IMR-90 (cell line): ENCODE results near the gene PLXNA4. TPM values are rescaled to one million over a fixed set of nuclear protein-coding genes. Genes with fewer than 3 reads are reported as not detected.

Experiments used
- ATAC-seq: fragments of 200-7000 bp; cut with Tn5 transposase; 2 replicates; pipeline ENCODE4 v1.9.1; 2020; ENCODE audit warnings: low read depth, mild to moderate bottlenecking, moderate library complexity
- BruUV-seq: library from RNA; stranded (reverse); fragments of 400-500 nt; replicated peaks from 2 replicates; lab custom pipeline; 2021; lab: Mats Ljungman, UMichigan
- CTCF ChIA-PET: fragments of 300-600 bp; formaldehyde crosslinking; extraction: SDS; loops from one replicate; lab custom pipeline; 2021; ENCODE audit warnings: antibody characterized with exemption; lab: Yijun Ruan, JAX
- POLR2A ChIA-PET: fragments of 300-600 bp; sonication (Branson Sonifier 250); formaldehyde crosslinking; loops from one replicate; lab custom pipeline; 2022; ENCODE audit warnings: antibody characterized with exemption; ENCODE audit not compliant: unreplicated experiment; lab: Charles Lee
- DNase-seq: peaks from one replicate; pipeline ENCODE4 v3.0.0; 2013
- H2AFZ ChIP-seq: replicated peaks from 2 replicates; pipeline ENCODE3; 2013; ENCODE audit warnings: low read length, mild to moderate bottlenecking; ENCODE audit not compliant: poor library complexity
- H2AK5ac ChIP-seq: 2 replicates; pipeline ENCODE4 v1.6.1; 2013; ENCODE audit warnings: low read depth, low read length, inconsistent platforms
- H2AK9ac ChIP-seq: replicated peaks from 2 replicates; pipeline ENCODE3; 2013; ENCODE audit warnings: mild to moderate bottlenecking, low read depth, low read length, moderate library complexity; ENCODE audit not compliant: poor library complexity
- H2BK120ac ChIP-seq: 2 replicates; pipeline ENCODE4 v1.6.1; 2013; ENCODE audit warnings: low read depth, low read length, inconsistent platforms
- H2BK15ac ChIP-seq: 3 replicates; pipeline ENCODE4 v1.6.1; 2013; ENCODE audit warnings: low read depth, low read length, inconsistent platforms
- H2BK20ac ChIP-seq: 2 replicates; pipeline ENCODE4 v1.6.1; 2013; ENCODE audit warnings: low read depth, mild to moderate bottlenecking, inconsistent platforms, low read length, moderate library complexity
- H2BK5ac ChIP-seq: 2 replicates; pipeline ENCODE4 v1.6.1; 2013; ENCODE audit warnings: mild to moderate bottlenecking, low read depth, low read length, inconsistent platforms; ENCODE audit not compliant: poor library complexity, severe bottlenecking
- H3K14ac ChIP-seq: replicated peaks from 2 replicates; pipeline ENCODE4 v1.6.1; 2013; ENCODE audit warnings: low read depth, low read length, inconsistent platforms
- H3K18ac ChIP-seq: 2 replicates; pipeline ENCODE4 v1.6.1; 2013; ENCODE audit warnings: low read depth, low read length, control low read depth
- H3K23ac ChIP-seq: 2 replicates; pipeline ENCODE4 v1.6.1; 2013; ENCODE audit warnings: low read depth, low read length, inconsistent platforms
- H3K27ac ChIP-seq: 2 replicates; pipeline ENCODE4 v1.5.1; 2013; ENCODE audit warnings: mild to moderate bottlenecking, control low read depth, low read length; ENCODE audit not compliant: insufficient read depth
- H3K27me3 ChIP-seq: 2 replicates; pipeline ENCODE4 v1.6.1; 2013; ENCODE audit warnings: low read length; ENCODE audit not compliant: control insufficient read depth, insufficient read depth
- H3K36me3 ChIP-seq: 2 replicates; pipeline ENCODE4 v1.6.1; 2013; ENCODE audit warnings: low read length, mixed read lengths; ENCODE audit not compliant: control insufficient read depth, insufficient read depth
- H3K4ac ChIP-seq: 2 replicates; pipeline ENCODE4 v1.6.1; 2013; ENCODE audit warnings: low read depth, low read length, inconsistent platforms
- H3K4me1 ChIP-seq: 2 replicates; pipeline ENCODE4 v1.6.1; 2013; ENCODE audit warnings: low read length, mixed read lengths; ENCODE audit not compliant: control insufficient read depth, insufficient read depth
- H3K4me2 ChIP-seq: 2 replicates; pipeline ENCODE4 v1.6.1; 2013; ENCODE audit warnings: low read depth, mild to moderate bottlenecking, control low read depth, low read length, moderate library complexity
- H3K4me3 ChIP-seq: 2 replicates; pipeline ENCODE4 v1.5.1; 2013; ENCODE audit warnings: low read depth, mild to moderate bottlenecking, control low read depth, low read length, moderate library complexity; ENCODE audit not compliant: insufficient read depth
- H3K56ac ChIP-seq: 2 replicates; pipeline ENCODE4 v1.6.1; 2013; ENCODE audit warnings: low read length, inconsistent platforms; ENCODE audit not compliant: insufficient read depth; ENCODE audit errors: extremely low read depth
- H3K79me1 ChIP-seq, 2 experiments: 2 replicates each; pipeline ENCODE4 v1.6.1; 2013; ENCODE audit warnings: low read length in 2 of 2, inconsistent platforms in 1 of 2, low read depth in 1 of 2
- H3K9ac ChIP-seq: 2 replicates; pipeline ENCODE4 v1.6.1; 2013; ENCODE audit warnings: low read depth, low read length, control low read depth
- H3K9me1 ChIP-seq: 2 replicates; pipeline ENCODE4 v1.6.1; 2013; ENCODE audit warnings: low read length, inconsistent platforms; ENCODE audit not compliant: insufficient read depth
- H3K9me3 ChIP-seq: 2 replicates; pipeline ENCODE4 v1.6.1; 2013; ENCODE audit warnings: low read length; ENCODE audit not compliant: control insufficient read depth, insufficient read depth
- H4K20me1 ChIP-seq: 2 replicates; pipeline ENCODE4 v1.6.1; 2013; ENCODE audit warnings: low read length, inconsistent platforms; ENCODE audit not compliant: insufficient read depth
- H4K5ac ChIP-seq: 2 replicates; pipeline ENCODE4 v1.6.1; 2013; ENCODE audit warnings: mild to moderate bottlenecking, low read depth, low read length, control low read depth
- H4K8ac ChIP-seq, 2 experiments: 2 replicates each; pipeline ENCODE4 v1.6.1; 2013; ENCODE audit warnings: low read depth in 2 of 2, low read length in 2 of 2, control low read depth in 1 of 2, inconsistent platforms in 1 of 2
- H4K91ac ChIP-seq: 2 replicates; pipeline ENCODE4 v1.6.1; 2013; ENCODE audit warnings: low read depth, low read length, inconsistent platforms; ENCODE audit not compliant: insufficient read depth
- BHLHE40 ChIP-seq: fragments of 150-350 bp; IDR thresholded peaks from 2 replicates; pipeline ENCODE4 v1.6.1; 2016; ENCODE audit warnings: mild to moderate bottlenecking, low read depth, low read length
- CEBPB ChIP-seq: IDR thresholded peaks from 2 replicates; pipeline ENCODE4 v1.6.1; 2012; ENCODE audit warnings: low read depth, low read length, improper control_type of control experiment
- CHD1 ChIP-seq: IDR thresholded peaks from 2 replicates; pipeline ENCODE4 v1.6.1; 2012; ENCODE audit warnings: low read depth, low read length, improper control_type of control experiment
- FOS ChIP-seq: fragments of 150-350 bp; IDR thresholded peaks from 2 replicates; pipeline ENCODE4 v1.6.1; 2016; ENCODE audit warnings: low read depth, low read length
- MAZ ChIP-seq: IDR thresholded peaks from 2 replicates; pipeline ENCODE4 v1.6.1; 2012; ENCODE audit warnings: low read depth, mild to moderate bottlenecking, low read length, improper control_type of control experiment, moderate library complexity, borderline replicate concordance
- MXI1 ChIP-seq: IDR thresholded peaks from 2 replicates; pipeline ENCODE4 v1.6.1; 2012; ENCODE audit warnings: low read depth, mild to moderate bottlenecking, low read length, moderate library complexity, borderline replicate concordance
- RAD21 ChIP-seq: IDR thresholded peaks from 2 replicates; pipeline ENCODE4 v1.6.1; 2012; ENCODE audit warnings: low read length, improper control_type of control experiment
- SMC3 ChIP-seq: fragments of 150-350 bp; IDR thresholded peaks from 2 replicates; pipeline ENCODE4 v1.6.1; 2016; ENCODE audit warnings: low read depth, mild to moderate bottlenecking, antibody characterized with exemption, low read length, moderate library complexity
- WGBS, 2 experiments: methylation state at CpG; one replicate each; pipeline versions ENCODE4 v1.1.5 to v1.1.7; 2013; ENCODE audit warnings: missing lambda C conversion rate in 2 of 2; ENCODE audit not compliant: insufficient read length in 1 of 2; ENCODE audit errors: extremely low coverage in 2 of 2; 5-methylcytosine and 5-hydroxymethylcytosine counted together
- dilution Hi-C: fragments of 300-500 bp; cut with HindIII; formaldehyde crosslinking; loops from one replicate; pipeline ENCODE4 v1.14.3; 2018; ENCODE audit warnings: low sequenced_read_pairs; ENCODE audit not compliant: unreplicated experiment
- in situ Hi-C: fragments of 300-500 bp; cut with MboI; formaldehyde crosslinking; loops from 3 replicates; pipeline ENCODE4 v1.14.3; 2019; ENCODE audit warnings: low sequenced_read_pairs, inconsistent platforms, mixed read lengths
- intact Hi-C: fragments of 100-400 bp; cut with micrococcal nuclease; formaldehyde crosslinking; loops from 2 replicates; pipeline ENCODE4 v1.10.0; 2022
- polyA plus RNA-seq, 3 experiments: library from polyadenylated mRNA; depleted of rRNA; stranded (reverse); fragments of >200 nt; gene quantifications; 2 replicates each; pipeline ENCODE4 v1.2.3, GENCODE V29; 2012; ENCODE audit warnings: low replicate concordance in 1 of 3
- total RNA-seq: library from RNA; depleted of rRNA; stranded (reverse); fragments of >200 nt; gene quantifications from 2 replicates; pipeline ENCODE4 v1.2.3, GENCODE V29; 2012
- TF ChIP-seq, protein P1 (sequence below): fragments of 150-350 bp; IDR thresholded peaks from 2 replicates; pipeline ENCODE4 v1.6.1; 2017; ENCODE audit warnings: mild to moderate bottlenecking, antibody characterized with exemption, low read length, low read depth

PLXNA4 gene
- total and polyA plus RNA-seq, 2 of the 4 experiments (the other 2 are of a cell fraction) = under 0.01 TPM

DNA sequence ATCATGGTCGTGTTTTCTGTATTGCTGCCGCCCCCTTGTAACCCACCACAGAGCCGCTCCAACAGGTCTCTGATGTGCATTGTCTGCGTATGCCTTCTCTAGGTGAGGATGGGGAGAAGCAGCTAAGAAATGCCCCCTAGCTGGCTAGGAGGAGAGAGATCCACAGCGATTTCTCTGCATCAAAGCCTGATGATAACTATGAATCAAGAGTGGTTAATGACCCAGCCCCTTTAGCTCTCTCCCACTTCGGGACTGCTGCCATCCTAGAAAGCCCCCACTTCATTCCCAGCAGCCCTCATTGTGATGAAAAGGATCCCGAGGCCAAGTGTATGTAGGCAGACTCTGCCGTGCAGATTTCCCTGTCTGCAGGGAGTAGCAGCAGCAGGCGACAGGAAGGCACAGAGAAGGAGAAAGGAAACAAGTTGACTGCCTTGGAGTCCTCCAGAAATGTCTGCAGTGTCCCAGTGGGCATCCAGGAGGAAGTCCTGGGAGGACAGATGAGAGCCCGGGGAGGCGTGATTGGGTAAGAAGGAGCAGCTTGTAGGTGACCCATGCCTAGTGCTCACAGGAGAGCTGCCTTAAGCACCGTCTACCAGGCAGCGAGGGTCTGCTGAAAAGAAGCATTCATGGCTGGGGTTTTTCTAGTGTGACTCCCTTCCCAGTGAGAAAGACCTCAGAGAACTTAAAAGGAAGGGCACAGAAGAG lies 2.9 kb downstream of the PLXNA4 start:
- Histone ChIP-seq H3K79me1 (no peaks in the 10 kb centered on the region), H3K4me2 (no peak overlapping the region), H4K8ac (no peak overlapping the region), H3K14ac (no peak overlapping the region), H2AFZ (no peak overlapping the region), H3K9me1 (no peaks in the 10 kb centered on the region), H4K20me1 (no peaks in the 10 kb centered on the region), H2AK5ac (no peak overlapping the region), H3K9ac (no peak overlapping the region), H3K23ac (no peak overlapping the region), H3K56ac (no peak overlapping the region), H4K91ac (no peak overlapping the region), H3K18ac (no peak overlapping the region), H3K9me3 (no peaks in the 10 kb centered on the region), H3K4me3 (no peak overlapping the region), H2BK20ac (no peak overlapping the region), H3K4me1 (0 out of 2 replicates have a peak, but pooled peaks cover 2% of the 10 kb centered on the region), H3K27ac (no peak overlapping the region), H3K27me3 (peaks cover 50% of the 10 kb centered on the region), H4K5ac (no peak overlapping the region), H2BK15ac (no peak overlapping the region), H3K36me3 (no peaks in the 10 kb centered on the region), H3K4ac (no peak overlapping the region), H2AK9ac (no peak overlapping the region), H2BK120ac (no peak overlapping the region), H2BK5ac (no peak overlapping the region)
- dilution Hi-C loops (no loop called here), in situ Hi-C loops (loop anchor here (10.0 kb wide), 1 partner anchor 249 kb away; no protein-coding TSS in a partner anchor), intact Hi-C loops (no loop called here)
- CTCF ChIA-PET = no interaction called here
- POLR2A ChIA-PET = no interaction called here
- no TSS peak for BruUV-seq
- WGBS, 2 experiments = 19% methylated on average over 3 of the region's 13 CpGs; no CpG with 5 or more reads in 1 of the 2 experiments
- TF ChIP-seq FOS (no peak), SMC3 (no peak), BHLHE40 (no peak), MXI1 (no peak), MAZ (no peak), CHD1 (no peak), RAD21 (no peak), CEBPB (no peak)
- TF ChIP-seq, protein P1, sequence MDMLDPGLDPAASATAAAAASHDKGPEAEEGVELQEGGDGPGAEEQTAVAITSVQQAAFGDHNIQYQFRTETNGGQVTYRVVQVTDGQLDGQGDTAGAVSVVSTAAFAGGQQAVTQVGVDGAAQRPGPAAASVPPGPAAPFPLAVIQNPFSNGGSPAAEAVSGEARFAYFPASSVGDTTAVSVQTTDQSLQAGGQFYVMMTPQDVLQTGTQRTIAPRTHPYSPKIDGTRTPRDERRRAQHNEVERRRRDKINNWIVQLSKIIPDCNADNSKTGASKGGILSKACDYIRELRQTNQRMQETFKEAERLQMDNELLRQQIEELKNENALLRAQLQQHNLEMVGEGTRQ = no peak
- ATAC-seq (no peak), DNase-seq (no peak)
